MCF 10A (cell line): ENCODE data around the gene TMEM256. TPM values are rescaled to one million over a fixed set of nuclear protein-coding genes. Genes with fewer than 3 reads are reported as not detected.

Experiments used
- BruUV-seq: library from RNA; stranded (reverse); fragments of 400-500 nt; replicated peaks from 2 replicates; lab custom pipeline; 2021; lab: Mats Ljungman, UMichigan
- CTCF ChIA-PET: fragments of 300-600 bp; sonication (Branson Sonifier 250); formaldehyde crosslinking; extraction: SDS; loops from one replicate; lab custom pipeline; 2021; ENCODE audit warnings: antibody characterized with exemption, inconsistent platforms; lab: Yijun Ruan, JAX
- POLR2A ChIA-PET: fragments of 300-600, 350-650 bp; sonication (Branson Sonifier 250); formaldehyde crosslinking; extraction: SDS; loops from one replicate; lab custom pipeline; 2020; ENCODE audit warnings: antibody characterized with exemption, inconsistent platforms; lab: Yijun Ruan, JAX
- DNase-seq: peaks from one replicate; pipeline ENCODE4 v3.0.0-alpha.2; 2018; ENCODE audit not compliant: unreplicated experiment
- H3K27ac Mint-ChIP-seq: one replicate; pipeline ENCODE4 v1.8.0; 2022; ENCODE audit warnings: mild to moderate bottlenecking, low read depth, mixed read lengths; ENCODE audit not compliant: unreplicated experiment
- H3K27me3 Mint-ChIP-seq: one replicate; pipeline ENCODE4 v1.8.0; 2022; ENCODE audit warnings: mixed read lengths; ENCODE audit not compliant: insufficient read depth, unreplicated experiment
- H3K36me3 Mint-ChIP-seq: one replicate; pipeline ENCODE4 v1.8.0; 2022; ENCODE audit warnings: mild to moderate bottlenecking, moderate library complexity, mixed read lengths; ENCODE audit not compliant: insufficient read depth, unreplicated experiment
- H3K4me1 Mint-ChIP-seq: one replicate; pipeline ENCODE4 v1.8.0; 2022; ENCODE audit warnings: mixed read lengths; ENCODE audit not compliant: insufficient read depth, unreplicated experiment
- H3K4me3 Mint-ChIP-seq: one replicate; pipeline ENCODE4 v1.8.0; 2022; ENCODE audit warnings: mild to moderate bottlenecking, moderate library complexity, mixed read lengths; ENCODE audit not compliant: unreplicated experiment
- H3K9me3 Mint-ChIP-seq: one replicate; pipeline ENCODE4 v1.8.0; 2022; ENCODE audit warnings: mixed read lengths; ENCODE audit not compliant: unreplicated experiment
- CTCF ChIP-seq: fragments of 200-600 bp; IDR thresholded peaks from one replicate; pipeline ENCODE4 v1.8.0; 2022; ENCODE audit warnings: antibody characterized with exemption, mild to moderate bottlenecking; ENCODE audit not compliant: unreplicated experiment
- intact Hi-C: fragments of 100-400 bp; cut with micrococcal nuclease; formaldehyde crosslinking; loops from 2 replicates; pipeline ENCODE4 v1.14.1; 2022
- total RNA-seq: library from RNA; stranded (reverse); gene quantifications from 2 replicates; pipeline ENCODE4 v1.2.3, GENCODE V29; 2022

TMEM256 gene
- total RNA-seq, 1 experiment from 2014 or later: 42.9 TPM

- CTCF ChIA-PET: interaction anchor here (0.6 to 3.8 kb wide), 31 partner anchors 8 to 653 kb away, joined by 3 to 57 read pairs (median 5); partner anchors contain the start of genes KCTD11, POLR2A, SENP3 and SPEM2
- BruUV-seq: no TSS peak
- POLR2A ChIA-PET: interaction anchor here (0.6 to 8.9 kb wide), 16 partner anchors 15 to 749 kb away, joined by 3 to 115 read pairs (median 16); partner anchors contain the start of genes KCTD11, NEURL4, POLR2A and SENP3
- no peak for TF ChIP-seq CTCF
- H3K36me3 Mint-ChIP-seq: no peaks in the 10 kb centered on the region
- H3K4me3 Mint-ChIP-seq: peak overlapping the region; percentile 81
- no peaks in the 10 kb centered on the region for H3K9me3 Mint-ChIP-seq
- peaks cover 12% of the 10 kb centered on the region for H3K4me1 Mint-ChIP-seq
- DNase-seq: no peak
- peak overlapping the region; percentile 92 for H3K27ac Mint-ChIP-seq
- intact Hi-C loops: loop anchor here (1.0 to 10.0 kb wide), 4 partner anchors 13 to 390 kb away; partner anchors contain the start of genes SENP3, TP53 and WRAP53
- no peaks in the 10 kb centered on the region for H3K27me3 Mint-ChIP-seq
Measured at GRCh38 chr17:7437369-7437863, 33.5 kb upstream of the TMEM256 start.

- TF ChIP-seq CTCF: peak; percentile 83
- intact Hi-C loops: loop anchor here (1.0 to 10.0 kb wide), 4 partner anchors 14 to 389 kb away; partner anchors contain the start of genes SENP3, TP53 and WRAP53
- peak overlapping the region; percentile 92 for H3K27ac Mint-ChIP-seq
- no peaks in the 10 kb centered on the region for H3K36me3 Mint-ChIP-seq
- DNase-seq: peak; percentile 82
- H3K4me1 Mint-ChIP-seq: peaks cover 12% of the 10 kb centered on the region
- no peaks in the 10 kb centered on the region for H3K27me3 Mint-ChIP-seq
- no peaks in the 10 kb centered on the region for H3K9me3 Mint-ChIP-seq
- CTCF ChIA-PET: interaction anchor here (0.6 to 3.8 kb wide), 42 partner anchors 9 to 653 kb away, joined by 3 to 57 read pairs (median 4); partner anchors contain the start of genes KCTD11, PLSCR3, POLR2A and SENP3
- POLR2A ChIA-PET: interaction anchor here (0.6 to 8.9 kb wide), 27 partner anchors 7 to 749 kb away, joined by 3 to 115 read pairs (median 6); partner anchors contain the start of genes CTDNEP1, KCTD11, MPDU1 and NAA38
- H3K4me3 Mint-ChIP-seq: peak overlapping the region; percentile 81
- BruUV-seq: no TSS peak
Measured at GRCh38 chr17:7436556-7437368, 32.9 kb upstream of the TMEM256 start.

- ChIA-PET CTCF (interaction anchor here (0.6 to 3.8 kb wide), 29 partner anchors 11 to 281 kb away, joined by 3 to 57 read pairs (median 5); partner anchors contain the start of genes KCTD11, PLSCR3, SENP3 and SPEM2), POLR2A (interaction anchor here (0.7 to 8.9 kb wide), 27 partner anchors 8 to 1175 kb away, joined by 3 to 115 read pairs (median 8); partner anchors contain the start of genes GPS2, KCTD11, MPDU1 and NAA38)
- Mint-ChIP-seq H3K9me3 (no peaks in the 10 kb centered on the region), H3K27me3 (no peaks in the 10 kb centered on the region), H3K36me3 (no peaks in the 10 kb centered on the region), H3K27ac (peak overlapping the region; percentile 92), H3K4me3 (peak overlapping the region; percentile 81), H3K4me1 (peaks cover 12% of the 10 kb centered on the region)
- peak; percentile 23 for TF ChIP-seq CTCF
- DNase-seq: peak; percentile 67
- BruUV-seq: TSS peak; percentile 62
- intact Hi-C loops: loop anchor here (1.0 to 10.0 kb wide), 8 partner anchors 15 to 389 kb away; partner anchors contain the start of genes PLSCR3, POLR2A, TMEM256 and TP53
Measured at GRCh38 chr17:7435676-7436555, 32.0 kb upstream of the TMEM256 start.
